H9 (cell line): ENCODE measurements around the gene ABHD13. TPM values are rescaled to one million over a fixed set of nuclear protein-coding genes. Genes with fewer than 3 reads are reported as not detected.

Source experiments
- DNase-seq: peaks from one replicate; pipeline ENCODE4 v3.0.0-alpha.2; 2017
- H2AFZ ChIP-seq: one replicate; pipeline ENCODE4 v1.6.1; 2013; ENCODE audit warnings: mild to moderate bottlenecking, low read length, control low read depth, moderate library complexity
- H2AK5ac ChIP-seq: 2 replicates; pipeline ENCODE4 v1.6.1; 2013; ENCODE audit warnings: low read length, control low read depth, mixed read lengths; ENCODE audit not compliant: insufficient read length
- H2BK120ac ChIP-seq: one replicate; pipeline ENCODE4 v1.6.1; 2013; ENCODE audit warnings: low read depth, mild to moderate bottlenecking, low read length, control low read depth, inconsistent platforms; ENCODE audit not compliant: poor library complexity, severe bottlenecking
- H2BK12ac ChIP-seq: 2 replicates; pipeline ENCODE4 v1.6.1; 2013; ENCODE audit warnings: low read length, control low read depth, mixed read lengths, low read depth; ENCODE audit not compliant: insufficient read length
- H2BK15ac ChIP-seq: 2 replicates; pipeline ENCODE4 v1.6.1; 2013; ENCODE audit warnings: low read depth, low read length, control low read depth
- H2BK20ac ChIP-seq: one replicate; pipeline ENCODE4 v1.6.1; 2013; ENCODE audit warnings: low read depth, mild to moderate bottlenecking, low read length, control low read depth, inconsistent platforms; ENCODE audit not compliant: poor library complexity, severe bottlenecking
- H2BK5ac ChIP-seq: 2 replicates; pipeline ENCODE4 v1.6.1; 2013; ENCODE audit warnings: low read length, control low read depth, mixed read lengths; ENCODE audit not compliant: insufficient read length
- H3K14ac ChIP-seq: 2 replicates; pipeline ENCODE4 v1.6.1; 2013; ENCODE audit warnings: low read length, control low read depth; ENCODE audit not compliant: insufficient read depth
- H3K18ac ChIP-seq: 2 replicates; pipeline ENCODE4 v1.6.1; 2013; ENCODE audit warnings: low read depth, mild to moderate bottlenecking, mixed read lengths, low read length, control low read depth; ENCODE audit not compliant: insufficient read length
- H3K23ac ChIP-seq: 2 replicates; pipeline ENCODE4 v1.6.1; 2013; ENCODE audit warnings: low read length, control low read depth, mixed read lengths, low read depth; ENCODE audit not compliant: insufficient read length
- H3K23me2 ChIP-seq: 2 replicates; pipeline ENCODE4 v1.6.1; 2013; ENCODE audit warnings: low read depth, mild to moderate bottlenecking, mixed read lengths, low read length, control low read depth; ENCODE audit not compliant: insufficient read length, poor library complexity, severe bottlenecking
- H3K27ac ChIP-seq: 2 replicates; pipeline ENCODE4 v1.5.1; 2013; ENCODE audit warnings: low read length, control low read depth, mixed read lengths, low read depth; ENCODE audit not compliant: insufficient read length
- H3K27me3 ChIP-seq: 2 replicates; pipeline ENCODE4 v1.6.1; 2013; ENCODE audit warnings: low read length, control low read depth, inconsistent platforms; ENCODE audit not compliant: insufficient read depth
- H3K4ac ChIP-seq: 2 replicates; pipeline ENCODE4 v1.6.1; 2013; ENCODE audit warnings: low read depth, mild to moderate bottlenecking, control low read depth, inconsistent platforms, low read length, moderate library complexity
- H3K4me1 ChIP-seq: 2 replicates; pipeline ENCODE4 v1.6.1; 2013; ENCODE audit warnings: low read length, control low read depth, inconsistent platforms; ENCODE audit not compliant: insufficient read depth
- H3K4me2 ChIP-seq: 2 replicates; pipeline ENCODE4 v1.6.1; 2013; ENCODE audit warnings: low read length, control low read depth, mixed read lengths; ENCODE audit not compliant: insufficient read length, insufficient read depth
- H3K56ac ChIP-seq: 2 replicates; pipeline ENCODE4 v1.6.1; 2013; ENCODE audit warnings: low read depth, mild to moderate bottlenecking, mixed read lengths, low read length, control low read depth; ENCODE audit not compliant: insufficient read length
- H3K79me1 ChIP-seq: 2 replicates; pipeline ENCODE4 v1.6.1; 2013; ENCODE audit warnings: low read depth, mild to moderate bottlenecking, moderate library complexity, low read length, control low read depth, inconsistent platforms; ENCODE audit not compliant: insufficient read depth, poor library complexity, severe bottlenecking
- H3K79me2 ChIP-seq: 2 replicates; pipeline ENCODE4 v1.6.1; 2013; ENCODE audit warnings: low read length, control low read depth, inconsistent platforms; ENCODE audit not compliant: insufficient read depth
- H3K9ac ChIP-seq: 2 replicates; pipeline ENCODE4 v1.6.1; 2013; ENCODE audit warnings: low read length, control low read depth, mixed read lengths; ENCODE audit not compliant: insufficient read length; ENCODE audit errors: extremely low read depth
- H3K9me3 ChIP-seq: one replicate; pipeline ENCODE4 v1.6.1; 2013; ENCODE audit warnings: low read depth, low read length, inconsistent platforms; ENCODE audit not compliant: control insufficient read depth
- H3T11ph ChIP-seq: one replicate; pipeline ENCODE4 v1.6.1; 2013; ENCODE audit warnings: mild to moderate bottlenecking, low read length, control low read depth, inconsistent platforms
- H4K20me1 ChIP-seq: one replicate; pipeline ENCODE4 v1.6.1; 2013; ENCODE audit not compliant: control insufficient read depth, insufficient read length, insufficient read depth
- H4K5ac ChIP-seq: 2 replicates; pipeline ENCODE4 v1.6.1; 2013; ENCODE audit warnings: low read depth, mild to moderate bottlenecking, mixed read lengths, low read length, control low read depth; ENCODE audit not compliant: insufficient read length
- H4K8ac ChIP-seq: replicated peaks from 2 replicates; pipeline ENCODE4 v1.6.1; 2013; ENCODE audit warnings: low read length, control low read depth, mixed read lengths, low read depth; ENCODE audit not compliant: insufficient read length
- H4K91ac ChIP-seq: 2 replicates; pipeline ENCODE4 v1.6.1; 2013; ENCODE audit warnings: low read depth, mild to moderate bottlenecking, moderate library complexity, mixed read lengths, low read length, control low read depth; ENCODE audit not compliant: insufficient read length
- H3K27ac Mint-ChIP-seq, 3 experiments: 2 replicates in 2 of 3; 3 replicates in 1 of 3; pipeline ENCODE4 v1.8.0; 2020 to 2021; ENCODE audit warnings: mixed read lengths in 3 of 3, mild to moderate bottlenecking in 1 of 3, moderate library complexity in 1 of 3
- H3K27me3 Mint-ChIP-seq: 2 replicates; pipeline ENCODE4 v1.8.0; 2021; ENCODE audit warnings: low read depth, mild to moderate bottlenecking, moderate library complexity, mixed read lengths
- H3K36me3 Mint-ChIP-seq, 3 experiments: 2 replicates in 2 of 3; 3 replicates in 1 of 3; pipeline ENCODE4 v1.8.0; 2020 to 2021; ENCODE audit warnings: low read depth in 3 of 3, mixed read lengths in 3 of 3; ENCODE audit not compliant: insufficient read depth in 1 of 3
- H3K4me1 Mint-ChIP-seq, 2 experiments: 2 replicates each; pipeline ENCODE4 v1.8.0; 2020; ENCODE audit warnings: mixed read lengths in 2 of 2
- H3K4me3 Mint-ChIP-seq, 2 experiments: 2 replicates in 1 of 2; 3 replicates in 1 of 2; pipeline ENCODE4 v1.8.0; 2020 to 2021; ENCODE audit warnings: mild to moderate bottlenecking in 2 of 2, mixed read lengths in 2 of 2, moderate library complexity in 1 of 2
- H3K9me3 Mint-ChIP-seq, 2 experiments: 2 replicates in 1 of 2; 3 replicates in 1 of 2; pipeline ENCODE4 v1.8.0; 2020; ENCODE audit warnings: mild to moderate bottlenecking in 2 of 2, mixed read lengths in 2 of 2, moderate library complexity in 1 of 2
- CTCF ChIP-seq: fragments of 200-600 bp; sonication (generic); conservative IDR thresholded peaks from 3 replicates; pipeline ENCODE4 v1.8.0; 2021; ENCODE audit warnings: antibody characterized with exemption, mild to moderate bottlenecking
- WGBS: extraction: QIAGEN DNeasy Blood & Tissue Kit; methylation state at CpG from one replicate; pipeline ENCODE4 v1.1.7; 2013; ENCODE audit warnings: missing lambda C conversion rate, low lambda C conversion rate, mixed read lengths; ENCODE audit not compliant: insufficient read length; ENCODE audit errors: extremely low coverage; 5-methylcytosine and 5-hydroxymethylcytosine counted together
- total RNA-seq: library from RNA; stranded (reverse); gene quantifications from 2 replicates; pipeline ENCODE4 v1.2.1, GENCODE V29; 2021

Gene ABHD13
- total RNA-seq, 1 experiment from 2014 or later, result 6.2 TPM

GRCh38 chr13:108269601-108270328 lies 51.6 kb downstream of the ABHD13 start, which contains the start of gene TNFSF13B:
Gene TNFSF13B, plus strand, starts transcription at chr13:108269718. Its CDS starts 178 bp downstream, at chr13:108269896.
- no peaks in the 10 kb centered on the region for H3K79me1 ChIP-seq
- H3K23ac ChIP-seq, result no peak within 1 kb of the TSS
- H2BK5ac ChIP-seq, result no peak within 1 kb of the TSS
- H3K4me3 Mint-ChIP-seq, result no peak within 1 kb of the TSS
- no peak within 1 kb of the TSS for H2AK5ac ChIP-seq
- H3T11ph ChIP-seq, result no peak within 1 kb of the TSS
- H3K4ac ChIP-seq, result no peak within 1 kb of the TSS
- H3K18ac ChIP-seq, result no peak within 1 kb of the TSS
- H3K9me3 Mint-ChIP-seq, result no peaks in the 10 kb centered on the region
- H3K9me3 ChIP-seq, result no peaks in the 10 kb centered on the region
- no peak within 1 kb of the TSS for H2BK15ac ChIP-seq
- H3K56ac ChIP-seq, result no peak within 1 kb of the TSS
- H3K9ac ChIP-seq, result no peak within 1 kb of the TSS
- H3K27me3 ChIP-seq, result no peaks in the 10 kb centered on the region
- H3K79me2 ChIP-seq, result no peaks in the 10 kb centered on the region
- no peak within 1 kb of the TSS for H4K5ac ChIP-seq
- H3K4me1 ChIP-seq, result no peaks in the 10 kb centered on the region
- H3K4me1 Mint-ChIP-seq, result peaks cover 5 to 8% of the 10 kb centered on the region in 2 experiments
- DNase-seq, result peak; percentile 82
- TF ChIP-seq CTCF, result peak; percentile 37; the same call in 2 of the 3 replicates
- no peak within 1 kb of the TSS for H3K27ac ChIP-seq
- no peaks in the 10 kb centered on the region for H3K27me3 Mint-ChIP-seq
- H3K23me2 ChIP-seq, result no peaks in the 10 kb centered on the region
- H4K20me1 ChIP-seq, result no peaks in the 10 kb centered on the region
- no peak within 1 kb of the TSS for H4K91ac ChIP-seq
- H3K14ac ChIP-seq, result no peak within 1 kb of the TSS
- no peak within 1 kb of the TSS for H3K4me2 ChIP-seq
- H3K36me3 Mint-ChIP-seq, result no peaks in the 10 kb centered on the region
- H2AFZ ChIP-seq, result no peak within 1 kb of the TSS
- H2BK120ac ChIP-seq, result no peak within 1 kb of the TSS
- H2BK12ac ChIP-seq, result no peak within 1 kb of the TSS
- H3K27ac Mint-ChIP-seq, result peak within 1 kb of the TSS in 1 of 3 experiments; percentile 6; a peak in 2 of 7 replicates
- no peak within 1 kb of the TSS for H2BK20ac ChIP-seq
- no peak within 1 kb of the TSS for H4K8ac ChIP-seq
- no CpG with 5 or more reads among the region's 16 CpGs for WGBS
